Esophagus muscularis mucosa (tissue), 4 donors: Measurements from ENCODE around the gene RPL39. TPM values are rescaled to one million over a fixed set of nuclear protein-coding genes. Genes with fewer than 3 reads are reported as not detected.

ENCODE experiments used
- DNase-seq: peaks from one replicate; pipeline ENCODE4 v3.0.0-alpha.2; 2017; ENCODE audit errors: extremely low spot score
- H3K27ac ChIP-seq, 4 donors: fragments of 200-600 bp; sonication (generic); replicated peaks in 1 of 4; 1 replicate in 3 of 4; 2 replicates in 1 of 4; pipeline ENCODE4 v1.5.1; 2016 to 2019; ENCODE audit warnings: mild to moderate bottlenecking in 1 of 4
- H3K27me3 ChIP-seq, 4 donors: fragments of 200-600 bp; sonication (generic); one replicate each; pipeline versions ENCODE4 v1.5.1 to v1.6.0; 2016 to 2019
- H3K36me3 ChIP-seq, 4 donors: fragments of 200-600 bp; sonication (generic); one replicate each; pipeline ENCODE4 v1.5.1; 2016 to 2019
- H3K4me1 ChIP-seq, 4 donors: fragments of 200-600 bp; sonication (generic); one replicate each; pipeline ENCODE4 v1.5.1; 2016 to 2019
- H3K4me3 ChIP-seq, 4 donors: fragments of 200-600 bp; sonication (generic); 1 replicate in 2 of 4; 2 replicates in 2 of 4; pipeline ENCODE4 v1.5.1; 2016 to 2019; ENCODE audit warnings: mild to moderate bottlenecking in 4 of 4, moderate library complexity in 1 of 4
- H3K9me3 ChIP-seq, 4 donors: fragments of 200-600 bp; sonication (generic); 1 replicate in 3 of 4; 2 replicates in 1 of 4; pipeline ENCODE4 v1.5.1; 2016 to 2019
- CTCF ChIP-seq, 3 experiments: fragments of 200-600 bp in 2 of 3; fragments of 450-650 bp in 1 of 3; sonication (generic) in 2 of 3; IDR thresholded peaks; one replicate each; pipeline ENCODE4 v1.5.1; 2017 to 2019; ENCODE audit warnings: antibody characterized with exemption in 3 of 3, mild to moderate bottlenecking in 2 of 3, moderate library complexity in 1 of 3
- EP300 ChIP-seq: sonication (generic); formaldehyde crosslinking; IDR thresholded peaks from one replicate; pipeline ENCODE4 v1.6.1; 2017; ENCODE audit warnings: antibody characterized with exemption
- POLR2A ChIP-seq: fragments of 450-650 bp; IDR thresholded peaks from one replicate; pipeline ENCODE4 v1.6.1; 2017; ENCODE audit warnings: antibody characterized with exemption, moderate library complexity, mild to moderate bottlenecking, low read depth
- POLR2AphosphoS5 ChIP-seq, 2 donors: sonication (generic); formaldehyde crosslinking; IDR thresholded peaks; one replicate each; pipeline ENCODE4 v1.6.1; 2017; ENCODE audit warnings: antibody characterized with exemption in 2 of 2
- WGBS: methylation state at CpG from one replicate; pipeline ENCODE4 v1.1.5; 2018; 5-methylcytosine and 5-hydroxymethylcytosine counted together
- intact Hi-C: fragments of 100-400 bp; cut with DNase I; formaldehyde crosslinking; loops from one replicate; pipeline ENCODE4 v1.15.1; 2023
- total RNA-seq, 4 donors: library from RNA; depleted of rRNA; stranded (reverse); fragments of >200 nt; gene quantifications; one replicate each; pipeline versions ENCODE4 v1.1.0 to v1.2.1, GENCODE V29; 2016

Gene RPL39
- total RNA-seq, 4 donors from 2014 or later: 593 to 7,104 (median 2,426) TPM

- Histone ChIP-seq H3K4me1 (peaks cover 5 to 17% (median 16%) of the 10 kb centered on the region in 4 donors), H3K9me3 (no peaks in the 10 kb centered on the region), H3K36me3 (no peaks in the 10 kb centered on the region), H3K27me3 (peaks cover 0 to 15% (median 3%) of the 10 kb centered on the region in 4 donors), H3K27ac (no peak overlapping the region), H3K4me3 (peak overlapping the region; percentile 48 to 61 (median 50))
- intact Hi-C loops: no loop called here
- no peak for TF ChIP-seq EP300
- TF ChIP-seq CTCF (IDR thresholded peaks at IDR 0.05): no peak
- no peak for TF ChIP-seq POLR2AphosphoS5 (IDR thresholded peaks at IDR 0.05)
- TF ChIP-seq POLR2A: no peak
- no peak for DNase-seq
- 60% methylated on average over 8 of the region's 54 CpGs for WGBS
Observed at GRCh38 chrX:119758731-119759247, 32.6 kb downstream of the RPL39 start.

DNA sequence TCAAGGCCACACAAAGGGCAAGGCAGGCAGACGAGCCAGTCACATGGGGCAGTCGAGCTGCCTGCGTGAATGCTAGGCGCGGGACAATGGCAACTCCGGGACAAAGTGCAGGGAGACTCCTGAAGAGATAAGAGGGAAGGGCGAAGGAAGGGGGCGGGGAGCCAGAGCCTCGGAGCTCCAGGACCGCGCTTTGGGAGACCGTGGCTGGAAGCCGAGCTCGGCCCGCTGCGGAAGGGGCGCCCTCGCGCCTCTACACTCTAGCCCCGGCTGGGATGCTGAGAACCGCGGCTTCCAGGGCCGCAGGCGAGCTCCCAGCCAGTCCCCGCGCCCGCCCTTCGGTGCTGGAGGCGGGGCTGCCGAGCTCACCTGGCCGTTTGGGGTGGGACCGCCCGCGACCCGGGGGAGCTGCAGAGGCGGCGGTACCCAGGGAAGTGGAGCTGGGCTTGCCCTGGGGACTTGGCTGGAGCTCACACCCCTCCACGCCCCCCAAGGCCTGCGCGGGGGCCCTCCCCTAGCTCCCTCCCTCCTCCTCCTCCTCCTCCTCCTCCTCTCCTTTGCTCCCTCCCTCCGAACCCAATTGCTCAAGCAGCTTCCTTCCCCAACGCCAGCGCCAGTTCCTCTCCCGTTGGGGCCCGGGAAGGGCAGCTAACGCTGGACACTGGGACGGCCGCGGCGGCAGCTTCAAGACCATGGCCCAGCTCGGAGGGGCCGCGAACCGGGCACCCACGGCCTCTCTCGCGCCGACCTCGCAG is 33.3 kb downstream of the RPL39 start, which contains the start of gene SOWAHD:
Gene SOWAHD (plus strand): TSS at position 610 of the 752 bp plus-strand sequence. CDS start 80 bp downstream, at position 690.
- WGBS: 25% methylated on average over 43 of the region's 59 CpGs
- intact Hi-C loops: no loop called here
- Histone ChIP-seq H3K27ac (no peak within 1 kb of the TSS), H3K36me3 (no peaks in the 10 kb centered on the region), H3K9me3 (no peaks in the 10 kb centered on the region), H3K4me3 (peak within 1 kb of the TSS; percentile 48 to 61 (median 50)), H3K4me1 (peaks cover 5 to 17% (median 16%) of the 10 kb centered on the region in 4 donors), H3K27me3 (peaks cover 0 to 15% (median 3%) of the 10 kb centered on the region in 4 donors)
- no peak for DNase-seq
- TF ChIP-seq POLR2AphosphoS5 (IDR thresholded peaks at IDR 0.05): no peak
- TF ChIP-seq POLR2A: no peak
- TF ChIP-seq CTCF (IDR thresholded peaks at IDR 0.05): no peak
- no peak for TF ChIP-seq EP300

DNA sequence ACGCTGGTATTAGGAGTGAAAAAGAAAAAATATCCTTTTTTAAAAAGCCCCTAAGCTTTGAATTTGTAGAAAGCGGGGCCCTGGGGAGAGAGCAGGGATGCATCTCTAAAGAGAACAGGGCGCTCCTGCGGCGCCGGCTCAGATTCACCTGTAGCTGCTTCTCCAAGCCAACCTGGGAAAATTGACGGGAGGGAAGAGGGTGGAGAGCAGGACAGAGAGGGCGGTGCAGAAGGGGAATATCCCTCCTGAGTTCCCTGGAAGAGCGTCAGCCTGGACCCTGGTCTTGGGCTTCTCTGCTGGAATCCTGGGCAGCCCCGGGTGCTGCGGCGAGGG is 33.8 kb downstream of the RPL39 start:
- H3K4me3 ChIP-seq: peak overlapping the region; percentile 48 to 61 (median 50)
- WGBS: 63% methylated on average over 12 of the region's 12 CpGs

GRCh38 chrX:119756926-119757635 is 34.3 kb downstream of the RPL39 start:
- DNase-seq: no peak
- Histone ChIP-seq H3K36me3 (no peaks in the 10 kb centered on the region), H3K4me3 (no peak overlapping the region), H3K27me3 (peaks cover 0 to 15% (median 3%) of the 10 kb centered on the region in 4 donors), H3K9me3 (no peaks in the 10 kb centered on the region), H3K27ac (no peak overlapping the region), H3K4me1 (peaks cover 5 to 17% (median 16%) of the 10 kb centered on the region in 4 donors)
- intact Hi-C loops: no loop called here
- TF ChIP-seq POLR2A (no peak), CTCF (IDR thresholded peaks at IDR 0.05) (no peak), POLR2AphosphoS5 (IDR thresholded peaks at IDR 0.05) (no peak), EP300 (no peak)
- 68% methylated on average over 10 of the region's 10 CpGs for WGBS

More for the DNA sequence above, 33.8 kb downstream of the RPL39 start:
- Histone ChIP-seq H3K4me1 (peaks cover 5 to 17% (median 16%) of the 10 kb centered on the region in 4 donors), H3K9me3 (no peaks in the 10 kb centered on the region), H3K27me3 (peaks cover 0 to 15% (median 3%) of the 10 kb centered on the region in 4 donors), H3K36me3 (no peaks in the 10 kb centered on the region), H3K27ac (no peak overlapping the region)
- intact Hi-C loops: no loop called here
- no peak for TF ChIP-seq POLR2AphosphoS5 (IDR thresholded peaks at IDR 0.05)
- TF ChIP-seq CTCF (IDR thresholded peaks at IDR 0.05): no peak
- no peak for TF ChIP-seq POLR2A
- TF ChIP-seq EP300: no peak
- DNase-seq: no peak
